Naive thymus-derived CD4-positive, alpha-beta T cell (primary cell): Measurements from ENCODE around the gene SOS1. TPM values are rescaled to one million over a fixed set of nuclear protein-coding genes. Genes with fewer than 3 reads are reported as not detected.

Source experiments
- ATAC-seq: fragments of 150-1000 bp; cut with Tn5 transposase; 2 replicates; pipeline ENCODE4 v1.10.0; 2021; ENCODE audit warnings: mild to moderate bottlenecking, moderate library complexity
- CTCF ChIA-PET: fragments of 350-600 bp; sonication (Branson Sonifier 250); formaldehyde crosslinking; loops from one replicate; lab custom pipeline; 2021; ENCODE audit warnings: antibody characterized with exemption; lab: Charles Lee
- POLR2A ChIA-PET: fragments of 350-600 bp; sonication (Branson Sonifier 250); formaldehyde crosslinking; loops from one replicate; lab custom pipeline; 2021; ENCODE audit warnings: antibody characterized with exemption, inconsistent platforms; lab: Charles Lee
- DNase-seq, 9 donors: peaks; one replicate each; pipeline versions ENCODE4 v3.0.0 to v3.0.0-alpha.2; 2020 to 2022; ENCODE audit warnings: mixed read lengths in 1 of 9
- H3K27ac ChIP-seq: one replicate; pipeline ENCODE4 v1.7.0; 2013; ENCODE audit warnings: mild to moderate bottlenecking, low read depth, low read length, moderate library complexity
- H3K27me3 ChIP-seq, 2 donors: one replicate each; pipeline ENCODE4 v1.7.0; 2013; ENCODE audit warnings: low read length in 2 of 2, mild to moderate bottlenecking in 2 of 2, moderate library complexity in 2 of 2; ENCODE audit not compliant: control insufficient read depth in 2 of 2, insufficient read depth in 2 of 2
- H3K36me3 ChIP-seq, 3 experiments: 1 replicate in 2 of 3; 2 replicates in 1 of 3; pipeline ENCODE4 v1.7.0; 2013; ENCODE audit warnings: low read length in 3 of 3, mild to moderate bottlenecking in 3 of 3, moderate library complexity in 1 of 3; ENCODE audit not compliant: insufficient read depth in 3 of 3, control insufficient read depth in 2 of 3
- H3K4me1 ChIP-seq, 2 donors: one replicate each; pipeline ENCODE4 v1.7.0; 2013; ENCODE audit warnings: low read length in 2 of 2, mild to moderate bottlenecking in 2 of 2, moderate library complexity in 1 of 2; ENCODE audit not compliant: control insufficient read depth in 2 of 2, insufficient read depth in 2 of 2
- H3K4me3 ChIP-seq: 2 replicates; pipeline ENCODE4 v1.7.0; 2013; ENCODE audit warnings: mild to moderate bottlenecking, low read length
- H3K9me3 ChIP-seq, 3 experiments: 1 replicate in 2 of 3; 2 replicates in 1 of 3; pipeline ENCODE4 v1.7.0; 2013; ENCODE audit warnings: low read length in 3 of 3; ENCODE audit not compliant: control insufficient read depth in 2 of 3
- H3K27ac Mint-ChIP-seq, 9 donors: one replicate each; pipeline ENCODE4 v1.8.0; 2020 to 2022; ENCODE audit warnings: mixed read lengths in 9 of 9, mild to moderate bottlenecking in 8 of 9, moderate library complexity in 5 of 9, inconsistent platforms in 2 of 9
- H3K27me3 Mint-ChIP-seq, 5 donors: one replicate each; pipeline ENCODE4 v1.8.0; 2021 to 2022; ENCODE audit warnings: mixed read lengths in 5 of 5, mild to moderate bottlenecking in 1 of 5
- H3K36me3 Mint-ChIP-seq, 5 donors: one replicate each; pipeline ENCODE4 v1.8.0; 2020 to 2022; ENCODE audit warnings: mixed read lengths in 5 of 5, mild to moderate bottlenecking in 3 of 5, inconsistent platforms in 1 of 5
- H3K4me1 Mint-ChIP-seq, 7 donors: one replicate each; pipeline ENCODE4 v1.8.0; 2020 to 2022; ENCODE audit warnings: mixed read lengths in 7 of 7, mild to moderate bottlenecking in 3 of 7, inconsistent platforms in 1 of 7
- H3K4me3 Mint-ChIP-seq, 10 donors: one replicate each; pipeline ENCODE4 v1.8.0; 2020 to 2022; ENCODE audit warnings: mild to moderate bottlenecking in 10 of 10, mixed read lengths in 10 of 10, moderate library complexity in 6 of 10, inconsistent platforms in 2 of 10
- H3K9me3 Mint-ChIP-seq, 11 donors: one replicate each; pipeline ENCODE4 v1.8.0; 2020 to 2022; ENCODE audit warnings: mixed read lengths in 11 of 11, mild to moderate bottlenecking in 4 of 11, inconsistent platforms in 1 of 11, moderate library complexity in 1 of 11
- intact Hi-C, 2 donors: fragments of 100-400 bp; cut with micrococcal nuclease; formaldehyde crosslinking; loops; one replicate each; pipeline ENCODE4 v1.15.1; 2023
- polyA plus RNA-seq, 2 donors: library from polyadenylated mRNA; unstranded; fragments of 300-500 nt; fragmentation: Illumina TruSeq; gene quantifications; one replicate each; pipeline ENCODE4 v1.2.3, GENCODE V29; 2021
- total RNA-seq, 6 experiments: library from RNA in 5 of 6; stranded (reverse) in 5 of 6; gene quantifications; 1 replicate in 5 of 6; 2 replicates in 1 of 6; pipeline ENCODE4 v1.2.3 and lab custom pipeline; 2021 to 2026

SOS1 gene
- total and polyA plus RNA-seq, 7 experiments from 2014 or later: 6.3 to 323 (median 34.8) TPM

- Histone ChIP-seq H3K4me3 (peak overlapping the region; percentile 27), H3K27ac (no peak overlapping the region), H3K36me3 (no peaks in the 10 kb centered on the region), H3K4me1 (no peaks in the 10 kb centered on the region), H3K27me3 (no peaks in the 10 kb centered on the region), H3K9me3 (no peaks in the 10 kb centered on the region)
- DNase-seq: peak in 2 of 9 donors; percentile 2 to 9
- Mint-ChIP-seq H3K9me3 (peaks cover 0 to 4% (median 0%) of the 10 kb centered on the region in 11 donors), H3K27me3 (peaks cover 24 to 64% (median 29%) of the 10 kb centered on the region in 5 donors), H3K27ac (no peak overlapping the region), H3K4me3 (peak overlapping the region; percentile 40 to 76 (median 51)), H3K36me3 (peaks cover 0 to 3% (median 0%) of the 10 kb centered on the region in 5 donors), H3K4me1 (peaks cover 0 to 10% (median 4%) of the 10 kb centered on the region in 7 donors)
- no peak for ATAC-seq
- CTCF ChIA-PET: no interaction called here
- POLR2A ChIA-PET: no interaction called here
- intact Hi-C loops: loop anchor here in 1 of 2 donors (1.0 kb wide), 1 partner anchor 182 kb away; the partner anchor contains the start of gene GEMIN6
Measured at GRCh38 chr2:38960609-38961320, 160.1 kb downstream of the SOS1 start.

GRCh38 chr2:38959938-38960608 is 160.8 kb downstream of the SOS1 start:
- Histone ChIP-seq H3K4me3 (peak overlapping the region; percentile 17), H3K9me3 (no peaks in the 10 kb centered on the region), H3K27ac (no peak overlapping the region), H3K27me3 (no peaks in the 10 kb centered on the region), H3K36me3 (no peaks in the 10 kb centered on the region), H3K4me1 (no peaks in the 10 kb centered on the region)
- Mint-ChIP-seq H3K27ac (no peak overlapping the region), H3K4me1 (peaks cover 0 to 10% (median 4%) of the 10 kb centered on the region in 7 donors), H3K27me3 (peaks cover 24 to 68% (median 30%) of the 10 kb centered on the region in 5 donors), H3K36me3 (peaks cover 0 to 3% (median 0%) of the 10 kb centered on the region in 5 donors), H3K4me3 (peak overlapping the region in 9 of 10 donors; percentile 21 to 76 (median 58)), H3K9me3 (peaks cover 0 to 4% (median 0%) of the 10 kb centered on the region in 11 donors)
- intact Hi-C loops: loop anchor here in 1 of 2 donors (1.0 kb wide), 1 partner anchor 182 kb away; the partner anchor contains the start of gene GEMIN6
- ChIA-PET POLR2A (no interaction called here), CTCF (interaction anchor here (0.9 kb wide), 1 partner anchor 12 kb away, joined by 3 read pairs; no protein-coding TSS in a partner anchor)
- peak; percentile 30 to 71 (median 47) for DNase-seq
- ATAC-seq: peak; percentile 98

- Mint-ChIP-seq H3K27me3 (peaks cover 24 to 71% (median 30%) of the 10 kb centered on the region in 5 donors), H3K4me3 (peak overlapping the region in 9 of 10 donors; percentile 52 to 81 (median 65)), H3K9me3 (peaks cover 0 to 4% (median 0%) of the 10 kb centered on the region in 11 donors), H3K27ac (no peak overlapping the region), H3K36me3 (peaks cover 0 to 3% (median 0%) of the 10 kb centered on the region in 5 donors), H3K4me1 (peaks cover 0 to 10% (median 4%) of the 10 kb centered on the region in 7 donors)
- ChIA-PET CTCF (interaction anchor here (0.9 kb wide), 1 partner anchor 12 kb away, joined by 3 read pairs; no protein-coding TSS in a partner anchor), POLR2A (no interaction called here)
- Histone ChIP-seq H3K9me3 (no peaks in the 10 kb centered on the region), H3K4me3 (no peak overlapping the region), H3K4me1 (no peaks in the 10 kb centered on the region), H3K36me3 (no peaks in the 10 kb centered on the region), H3K27me3 (no peaks in the 10 kb centered on the region), H3K27ac (no peak overlapping the region)
- DNase-seq (no peak), ATAC-seq (no peak)
- intact Hi-C loops: no loop called here
Measured at GRCh38 chr2:38959466-38959865, 161.4 kb downstream of the SOS1 start.

GRCh38 chr2:38957972-38958371 is 162.9 kb downstream of the SOS1 start:
- Mint-ChIP-seq H3K27me3 (peaks cover 20 to 74% (median 28%) of the 10 kb centered on the region in 5 donors), H3K4me3 (peak overlapping the region in 1 of 10 donors; percentile 31), H3K4me1 (peaks cover 0 to 10% (median 4%) of the 10 kb centered on the region in 7 donors)

GRCh38 chr2:38951766-38952165 is 169.1 kb downstream of the SOS1 start:
- Mint-ChIP-seq H3K4me3 (no peak overlapping the region), H3K27me3 (peaks cover 0 to 38% (median 0%) of the 10 kb centered on the region in 5 donors), H3K27ac (no peak overlapping the region), H3K9me3 (no peaks in the 10 kb centered on the region), H3K36me3 (no peaks in the 10 kb centered on the region), H3K4me1 (peaks cover 0 to 3% (median 0%) of the 10 kb centered on the region in 7 donors)
- H3K27ac ChIP-seq: no peak overlapping the region
- H3K27me3 ChIP-seq: no peaks in the 10 kb centered on the region
- ChIA-PET POLR2A (interaction anchor here (0.6 kb wide), 1 partner anchor 273 kb away, joined by 3 read pairs; no protein-coding TSS in a partner anchor), CTCF (no interaction called here)
- ATAC-seq (no peak), DNase-seq (no peak)
- H3K4me3 ChIP-seq: no peak overlapping the region
- H3K36me3 ChIP-seq: no peaks in the 10 kb centered on the region
- no peaks in the 10 kb centered on the region for H3K9me3 ChIP-seq
- H3K4me1 ChIP-seq: no peaks in the 10 kb centered on the region
- intact Hi-C loops: no loop called here

More at GRCh38 chr2:38957972-38958371, 162.9 kb downstream of the SOS1 start:
- Mint-ChIP-seq H3K9me3 (peaks cover 0 to 4% (median 0%) of the 10 kb centered on the region in 11 donors), H3K27ac (no peak overlapping the region), H3K36me3 (peaks cover 0 to 3% (median 0%) of the 10 kb centered on the region in 5 donors)
- ATAC-seq (no peak), DNase-seq (no peak)
- Histone ChIP-seq H3K27ac (no peak overlapping the region), H3K9me3 (no peaks in the 10 kb centered on the region), H3K27me3 (no peaks in the 10 kb centered on the region), H3K36me3 (no peaks in the 10 kb centered on the region), H3K4me1 (no peaks in the 10 kb centered on the region), H3K4me3 (no peak overlapping the region)
- intact Hi-C loops: no loop called here
- POLR2A ChIA-PET: no interaction called here
- CTCF ChIA-PET: no interaction called here

- Histone ChIP-seq H3K27me3 (no peaks in the 10 kb centered on the region), H3K4me1 (no peaks in the 10 kb centered on the region), H3K36me3 (no peaks in the 10 kb centered on the region), H3K27ac (no peak overlapping the region), H3K4me3 (no peak overlapping the region), H3K9me3 (no peaks in the 10 kb centered on the region)
- Mint-ChIP-seq H3K4me1 (peaks cover 0 to 3% (median 0%) of the 10 kb centered on the region in 7 donors), H3K9me3 (no peaks in the 10 kb centered on the region), H3K27me3 (peaks cover 0 to 16% (median 0%) of the 10 kb centered on the region in 5 donors), H3K27ac (no peak overlapping the region), H3K36me3 (no peaks in the 10 kb centered on the region), H3K4me3 (no peak overlapping the region)
- ChIA-PET CTCF (interaction anchor here (5.7 kb wide), 1 partner anchor 280 kb away, joined by 78 read pairs; no protein-coding TSS in a partner anchor), POLR2A (no interaction called here)
- DNase-seq: no peak
- intact Hi-C loops: loop anchor here in 1 of 2 donors (5.0 kb wide), 1 partner anchor 173 kb away; the partner anchor contains the start of gene SOS1
- no peak for ATAC-seq
Measured at GRCh38 chr2:38948995-38949394, 171.9 kb downstream of the SOS1 start.
